GM12878 (cell line): ENCODE measurements around the gene SYTL2. TPM values are rescaled to one million over a fixed set of nuclear protein-coding genes. Genes with fewer than 3 reads are reported as not detected.

ENCODE experiments used
- ATAC-seq: fragments of 200-7000 bp; cut with Tn5 transposase; 3 replicates; pipeline ENCODE4 v1.9.1; 2020; ENCODE audit warnings: mild to moderate bottlenecking, moderate library complexity
- BruUV-seq: library from RNA; stranded (reverse); fragments of 400-500 nt; replicated peaks from 2 replicates; lab custom pipeline; 2021; lab: Mats Ljungman, UMichigan
- CTCF ChIA-PET: fragments of 300-600 bp; sonication (Branson Sonifier 250); formaldehyde crosslinking; extraction: SDS; loops from one replicate; lab custom pipeline; 2021; ENCODE audit warnings: inconsistent platforms; lab: Yijun Ruan, JAX
- POLR2A ChIA-PET: fragments of 350-600 bp; formaldehyde crosslinking; extraction: SDS; loops from one replicate; lab custom pipeline; 2021; ENCODE audit warnings: inconsistent platforms; lab: Charles Lee
- RAD21 ChIA-PET: fragments of 300-600 bp; sonication (Branson Sonifier 250); formaldehyde crosslinking; loops from one replicate; lab custom pipeline; 2023; ENCODE audit warnings: antibody characterized with exemption; ENCODE audit not compliant: unreplicated experiment; lab: Charles Lee
- SMC1A ChIA-PET: fragments of 300-600 bp; sonication (Branson Sonifier 250); formaldehyde crosslinking; loops from one replicate; lab custom pipeline; 2023; ENCODE audit not compliant: unreplicated experiment, uncharacterized antibody; lab: Charles Lee
- DNase-seq: peaks from one replicate; pipeline ENCODE4 v3.0.0-alpha.2; 2011; ENCODE audit warnings: low read depth, low spot score
- FAIRE-seq: peaks from 3 replicates; lab custom pipeline; 2011; peaks lifted over from hg19 to GRCh38; lab: Jason Lieb, UNC
- H2AFZ ChIP-seq: 2 replicates; pipeline ENCODE4 v1.6.0; 2011; ENCODE audit warnings: low read depth, low read length, control low read depth; ENCODE audit not compliant: control insufficient read depth
- H3K27ac ChIP-seq: 2 replicates; pipeline ENCODE4 v1.5.1; 2011; ENCODE audit warnings: control low read depth; ENCODE audit not compliant: control insufficient read depth, insufficient read depth
- H3K27me3 ChIP-seq, 2 experiments: replicated peaks in 1 of 2; 2 replicates each; pipeline versions ENCODE4 v1.6.0 to v1.6.1; 2011; ENCODE audit warnings: low read length in 1 of 2; ENCODE audit not compliant: control insufficient read depth in 2 of 2, insufficient read depth in 2 of 2
- H3K36me3 ChIP-seq, 2 experiments: 2 replicates each; pipeline ENCODE4 v1.5.1; 2011; ENCODE audit warnings: low read length in 1 of 2; ENCODE audit not compliant: control insufficient read depth in 2 of 2, insufficient read depth in 2 of 2
- H3K4me1 ChIP-seq: 2 replicates; pipeline ENCODE4 v1.6.1; 2011; ENCODE audit warnings: mild to moderate bottlenecking, low read length, moderate library complexity, mixed read lengths; ENCODE audit not compliant: control insufficient read depth, insufficient read depth
- H3K4me2 ChIP-seq: 2 replicates; pipeline ENCODE4 v1.6.0; 2011; ENCODE audit warnings: control low read depth; ENCODE audit not compliant: control insufficient read depth, insufficient read depth
- H3K4me3 ChIP-seq: fragments of 200-600 bp; sonication (generic); 2 replicates; pipeline ENCODE4 v1.5.1; 2016
- H3K79me2 ChIP-seq: 2 replicates; pipeline ENCODE4 v1.6.0; 2011; ENCODE audit warnings: low read length; ENCODE audit not compliant: control insufficient read depth, insufficient read depth
- H3K9ac ChIP-seq: 2 replicates; pipeline ENCODE4 v1.8.0; 2011; ENCODE audit warnings: low read length, control low read depth, mixed read lengths; ENCODE audit not compliant: control insufficient read depth, insufficient read depth
- H3K9me3 ChIP-seq: replicated peaks from 3 replicates; pipeline ENCODE4 v1.5.1; 2011; ENCODE audit warnings: mild to moderate bottlenecking, low read length; ENCODE audit not compliant: control insufficient read depth, insufficient read depth
- H4K20me1 ChIP-seq: 2 replicates; pipeline ENCODE4 v1.6.0; 2011; ENCODE audit not compliant: control insufficient read depth, insufficient read depth
- ATF7 ChIP-seq: fragments of 450-650 bp; IDR thresholded peaks from 2 replicates; pipeline ENCODE4 v1.6.1; 2016; ENCODE audit warnings: low read depth, mild to moderate bottlenecking
- CREB1 ChIP-seq: IDR thresholded peaks from 2 replicates; pipeline ENCODE4 v1.6.1; 2012; ENCODE audit warnings: low read depth, mild to moderate bottlenecking, inconsistent platforms
- ETV6 ChIP-seq, 2 experiments: fragments of 450-650 bp in 1 of 2; IDR thresholded peaks in 1 of 2; conservative IDR thresholded peaks in 1 of 2; 2 replicates each; pipeline ENCODE4 v1.6.1; 2014; ENCODE audit warnings: antibody characterized with exemption in 1 of 2, borderline replicate concordance in 1 of 2, low read depth in 1 of 2, mild to moderate bottlenecking in 1 of 2, moderate library complexity in 1 of 2
- IKZF2 ChIP-seq, 2 experiments: fragments of 450-650 bp; IDR thresholded peaks; 2 replicates each; pipeline ENCODE4 v1.6.1; 2017; ENCODE audit warnings: mild to moderate bottlenecking in 2 of 2, moderate library complexity in 2 of 2
- JUND ChIP-seq: IDR thresholded peaks from 2 replicates; pipeline ENCODE4 v1.6.1; 2012; ENCODE audit warnings: low read depth, mild to moderate bottlenecking, low read length, improper control_type of control experiment, moderate library complexity
- MEF2B ChIP-seq: fragments of 450-650 bp; IDR thresholded peaks from 2 replicates; pipeline ENCODE4 v1.6.1; 2018; ENCODE audit warnings: mild to moderate bottlenecking, moderate library complexity; ENCODE audit not compliant: partially characterized antibody, poor library complexity, severe bottlenecking
- MTA3 ChIP-seq: IDR thresholded peaks from 2 replicates; pipeline ENCODE4 v1.6.1; 2012; ENCODE audit warnings: low read length, inconsistent platforms, borderline replicate concordance
- MXI1 ChIP-seq: fragments of 150-350 bp; IDR thresholded peaks from 2 replicates; pipeline ENCODE4 v1.6.1; 2011; ENCODE audit warnings: low read depth, mild to moderate bottlenecking, inconsistent platforms, low read length, improper control_type of control experiment
- NR2C2 ChIP-seq: IDR thresholded peaks from 2 replicates; pipeline ENCODE4 v1.6.1; 2011; ENCODE audit warnings: borderline replicate concordance, low read depth; ENCODE audit not compliant: control insufficient read depth, insufficient read length
- TBL1XR1 ChIP-seq: IDR thresholded peaks from 2 replicates; pipeline ENCODE4 v1.6.1; 2012; ENCODE audit warnings: low read depth, low read length, improper control_type of control experiment
- ZNF207 ChIP-seq: fragments of 450-650 bp; IDR thresholded peaks from 2 replicates; pipeline ENCODE4 v1.6.1; 2014; ENCODE audit warnings: antibody characterized with exemption, mild to moderate bottlenecking, borderline replicate concordance
- ZNF384 ChIP-seq: IDR thresholded peaks from 2 replicates; pipeline ENCODE4 v1.6.1; 2012; ENCODE audit warnings: low read depth, mild to moderate bottlenecking, low read length, improper control_type of control experiment, borderline replicate concordance
- ZNF687 ChIP-seq: fragments of 450-650 bp; IDR thresholded peaks from 2 replicates; pipeline ENCODE4 v1.6.1; 2017; ENCODE audit warnings: mild to moderate bottlenecking, moderate library complexity
- WGBS: methylation state at CpG from one replicate; pipeline ENCODE4 v1.1.6; 2016; ENCODE audit warnings: low lambda C conversion rate; ENCODE audit not compliant: insufficient replicate concordance, insufficient coverage; ENCODE audit errors: missing lambda C conversion rate; 5-methylcytosine and 5-hydroxymethylcytosine counted together
- in situ Hi-C: fragments of 300-500 bp; cut with MboI; formaldehyde crosslinking; loops from 9 replicates; pipeline ENCODE4 v1.14.3; 2018; ENCODE audit warnings: mixed read lengths
- intact Hi-C: fragments of 100-400 bp; cut with micrococcal nuclease; formaldehyde crosslinking; loops from one replicate; pipeline ENCODE4 v1.14.2; 2022; ENCODE audit not compliant: unreplicated experiment
- polyA plus RNA-seq, 11 experiments: library from polyadenylated mRNA; depleted of rRNA in 4 of 11; unstranded in 6 of 11; stranded (reverse) in 5 of 11; fragments of >200 nt; fragmentation: Nextera tagmentation in 4 of 11; fragmentation: Illumina TruSeq in 1 of 11; extraction: Ambion mirVana in 4 of 11; extraction: Trizol in 1 of 11; gene quantifications; 1 replicate in 1 of 11; 2 replicates in 10 of 11; pipeline versions ENCODE4 v1.2.1 to v1.2.3, GENCODE V29; 2011 to 2016; ENCODE audit warnings: inconsistent platforms in 2 of 11, missing spikeins in 2 of 11, low read depth in 1 of 11
- total RNA-seq, 4 experiments: library from RNA; depleted of rRNA in 3 of 4; stranded (reverse); fragments of >200 nt in 3 of 4; fragmentation: Illumina TruSeq in 1 of 4; extraction: Trizol in 1 of 4; gene quantifications; 2 replicates each; pipeline versions ENCODE4 v1.2.1 to v1.2.3, GENCODE V29; 2013 to 2021

The SYTL2 gene
- total and polyA plus RNA-seq, 10 of the 15 experiments (the other 5 are each of a cell fraction or from before 2014, with no cell fraction given), result 0.02 to 1.4 (median 0.31) TPM; not detected in 2

GRCh38 chr11:85857098-85857497 is 46.2 kb upstream of the SYTL2 start:
- no peak for TF ChIP-seq MEF2B
- no peak for TF ChIP-seq CREB1
- peak; percentile 17 for TF ChIP-seq NR2C2
- TF ChIP-seq, all 136 proteins: peak for 1
- intact Hi-C loops (loop anchor here (5.0 to 10.0 kb wide), 3 partner anchors 358 to 960 kb away; no protein-coding TSS in a partner anchor), in situ Hi-C loops (loop anchor here (5.0 to 10.0 kb wide), 2 partner anchors 435 to 958 kb away; no protein-coding TSS in a partner anchor)
- peaks cover 8% of the 10 kb centered on the region for H3K4me1 ChIP-seq
- SMC1A ChIA-PET, result interaction anchor here (1.1 kb wide), 1 partner anchor 437 kb away, joined by 4 read pairs; no protein-coding TSS in a partner anchor
- POLR2A ChIA-PET, result no interaction called here
- H3K27ac ChIP-seq, result no peak overlapping the region
- H2AFZ ChIP-seq, result no peak overlapping the region
- ATAC-seq (no peak), DNase-seq (no peak), FAIRE-seq (no peak)
- RAD21 ChIA-PET, result no interaction called here
- CTCF ChIA-PET, result no interaction called here
- no peaks in the 10 kb centered on the region for H4K20me1 ChIP-seq
- 82% methylated on average over 10 of the region's 10 CpGs for WGBS
- H3K36me3 ChIP-seq, result no peaks in the 10 kb centered on the region
- no peaks in the 10 kb centered on the region for H3K79me2 ChIP-seq
- no peaks in the 10 kb centered on the region for H3K9me3 ChIP-seq
- no peaks in the 10 kb centered on the region; a peak in 1 of 4 replicates for H3K27me3 ChIP-seq
- no TSS peak for BruUV-seq
- H3K4me2 ChIP-seq, result no peak overlapping the region
- H3K4me3 ChIP-seq, result no peak overlapping the region
- H3K9ac ChIP-seq, result no peak overlapping the region

GRCh38 chr11:85855341-85855656 is 44.4 kb upstream of the SYTL2 start, which contains the start of gene CCDC83:
Gene CCDC83, plus strand, starts transcription at chr11:85855383. Its CDS starts 9,741 bp downstream, at chr11:85865124.
- ATAC-seq, result no peak
- in situ Hi-C loops, result loop anchor here (5.0 to 10.0 kb wide), 2 partner anchors 437 to 960 kb away; no protein-coding TSS in a partner anchor

More at GRCh38 chr11:85855341-85855656, 44.4 kb upstream of the SYTL2 start, which contains the start of gene CCDC83:
- POLR2A ChIA-PET, result no interaction called here
- FAIRE-seq, result no peak
- H3K27ac ChIP-seq, result peak within 1 kb of the TSS; percentile 27; the same call in 1 of the 2 replicates
- H3K4me2 ChIP-seq, result peak within 1 kb of the TSS; percentile 74
- RAD21 ChIA-PET, result interaction anchor here (0.6 to 1.8 kb wide), 24 partner anchors 12 to 965 kb away, joined by 3 to 13 read pairs (median 4); partner anchors contain the start of genes DLG2, HIKESHI, TMEM126A and TMEM126B
- H3K4me1 ChIP-seq, result peaks cover 8% of the 10 kb centered on the region
- no peaks in the 10 kb centered on the region for H3K79me2 ChIP-seq
- no peak for TF ChIP-seq IKZF2 (IDR thresholded peaks at IDR 0.05)
- no peak for TF ChIP-seq ZNF207
- TF ChIP-seq JUND, result no peak
- no peak for TF ChIP-seq ETV6 (conservative IDR thresholded peaks at IDR 0.05 in 1 of 2, IDR thresholded peaks at IDR 0.05 in 1 of 2; ENCODE audit: borderline replicate concordance in 1 of 2, low read depth in 1 of 2)
- TF ChIP-seq TBL1XR1, result no peak
- no peak for TF ChIP-seq MXI1
- no peak for TF ChIP-seq ZNF384
- TF ChIP-seq ZNF687, result no peak
- no peak for TF ChIP-seq ATF7
- no peak for TF ChIP-seq MTA3
- TF ChIP-seq, all 136 proteins: peak for 0
- CTCF ChIA-PET, result interaction anchor here (0.7 to 2.6 kb wide), 33 partner anchors 8 to 614 kb away, joined by 3 to 10 read pairs (median 4); partner anchors contain the start of gene TMEM126A
- H3K36me3 ChIP-seq, result no peaks in the 10 kb centered on the region
- peak within 1 kb of the TSS; percentile 63 for H3K9ac ChIP-seq
- peak within 1 kb of the TSS; percentile 75 for H3K4me3 ChIP-seq
- 44% methylated on average over 13 of the region's 13 CpGs for WGBS
- H3K9me3 ChIP-seq, result no peaks in the 10 kb centered on the region
- no TSS peak for BruUV-seq
- peak within 1 kb of the TSS; percentile 88 for H2AFZ ChIP-seq
- intact Hi-C loops, result loop anchor here (1.0 to 10.0 kb wide), 8 partner anchors 260 to 1064 kb away; no protein-coding TSS in a partner anchor
- H4K20me1 ChIP-seq, result no peaks in the 10 kb centered on the region
- SMC1A ChIA-PET, result interaction anchor here (0.7 to 1.9 kb wide), 11 partner anchors 9 to 759 kb away, joined by 3 to 5 read pairs (median 3); no protein-coding TSS in a partner anchor
- DNase-seq, result no peak
- H3K27me3 ChIP-seq, result no peaks in the 10 kb centered on the region
